Non-pigmented ciliary epithelial cell (primary cell): ENCODE data around the gene ANKRD60.

Experiments
- DNase-seq: peaks from one replicate; pipeline ENCODE4 v3.0.0-alpha.2; 2010; ENCODE audit warnings: low read depth

The ANKRD60 gene

GRCh38 chr20:58192567-58192966 lies 35.9 kb downstream of the ANKRD60 start:
- no peak for DNase-seq

- no peak for DNase-seq
Measured at GRCh38 chr20:58192065-58192464, 36.4 kb downstream of the ANKRD60 start.

GRCh38 chr20:58188527-58188926 lies 39.9 kb downstream of the ANKRD60 start:
- DNase-seq = no peak

- no peak for DNase-seq
Measured at GRCh38 chr20:58184984-58185383, 43.5 kb downstream of the ANKRD60 start.

GRCh38 chr20:58184063-58184462 lies 44.4 kb downstream of the ANKRD60 start:
- no peak for DNase-seq

- no peak for DNase-seq
Measured at GRCh38 chr20:58182521-58183140, 45.8 kb downstream of the ANKRD60 start.

- no peak for DNase-seq
Measured at GRCh38 chr20:58179432-58180099, 48.9 kb downstream of the ANKRD60 start.

GRCh38 chr20:58179083-58179431 lies 49.4 kb downstream of the ANKRD60 start:
- no peak for DNase-seq

- no peak for DNase-seq
Measured at GRCh38 chr20:58177799-58178198, 50.7 kb downstream of the ANKRD60 start.

- DNase-seq = no peak
Measured at GRCh38 chr20:58175836-58176235, 52.6 kb downstream of the ANKRD60 start.

- DNase-seq = no peak
Measured at GRCh38 chr20:58175425-58175824, 53.0 kb downstream of the ANKRD60 start.

- no peak for DNase-seq
Measured at GRCh38 chr20:58174708-58175280, 53.7 kb downstream of the ANKRD60 start.

GRCh38 chr20:58173930-58174707 lies 54.3 kb downstream of the ANKRD60 start:
- no peak for DNase-seq

GRCh38 chr20:58173091-58173490 lies 55.4 kb downstream of the ANKRD60 start:
- DNase-seq = no peak

GRCh38 chr20:58171796-58172425 lies 56.5 kb downstream of the ANKRD60 start:
- DNase-seq = no peak

- DNase-seq = peak; percentile 79
Measured at GRCh38 chr20:58169450-58169849, 59.0 kb downstream of the ANKRD60 start.

GRCh38 chr20:58168843-58169242 lies 59.6 kb downstream of the ANKRD60 start:
- DNase-seq = no peak

- no peak for DNase-seq
Measured at GRCh38 chr20:58167759-58168158, 60.7 kb downstream of the ANKRD60 start.
